Ishikawa (cell line): Measurements from ENCODE around the gene LNPEP.

Source experiments
- CEBPB ChIP-seq: IDR thresholded peaks from 2 replicates; pipeline ENCODE4 v1.6.1; 2012
- CREB1 ChIP-seq: IDR thresholded peaks from 2 replicates; pipeline ENCODE4 v1.6.1; 2012; ENCODE audit warnings: low read depth
- EGR1 ChIP-seq: IDR thresholded peaks from 2 replicates; pipeline ENCODE4 v1.6.1; 2012
- EP300 ChIP-seq: IDR thresholded peaks from 2 replicates; pipeline ENCODE4 v1.6.1; 2012; ENCODE audit warnings: borderline replicate concordance
- TAF1 ChIP-seq: IDR thresholded peaks from 2 replicates; pipeline ENCODE4 v1.6.1; 2012; ENCODE audit warnings: low read depth, mild to moderate bottlenecking
- TCF12 ChIP-seq: IDR thresholded peaks from 2 replicates; pipeline ENCODE4 v1.6.1; 2012; ENCODE audit warnings: low read depth
- YY1 ChIP-seq: IDR thresholded peaks from 2 replicates; pipeline ENCODE4 v1.6.1; 2012; ENCODE audit warnings: low read depth
- TF ChIP-seq, protein P1 (sequence below): IDR thresholded peaks from 2 replicates; pipeline ENCODE4 v1.6.1; 2012
- TF ChIP-seq, protein P2 (sequence below): IDR thresholded peaks from 2 replicates; pipeline ENCODE4 v1.6.1; 2012

DNA sequence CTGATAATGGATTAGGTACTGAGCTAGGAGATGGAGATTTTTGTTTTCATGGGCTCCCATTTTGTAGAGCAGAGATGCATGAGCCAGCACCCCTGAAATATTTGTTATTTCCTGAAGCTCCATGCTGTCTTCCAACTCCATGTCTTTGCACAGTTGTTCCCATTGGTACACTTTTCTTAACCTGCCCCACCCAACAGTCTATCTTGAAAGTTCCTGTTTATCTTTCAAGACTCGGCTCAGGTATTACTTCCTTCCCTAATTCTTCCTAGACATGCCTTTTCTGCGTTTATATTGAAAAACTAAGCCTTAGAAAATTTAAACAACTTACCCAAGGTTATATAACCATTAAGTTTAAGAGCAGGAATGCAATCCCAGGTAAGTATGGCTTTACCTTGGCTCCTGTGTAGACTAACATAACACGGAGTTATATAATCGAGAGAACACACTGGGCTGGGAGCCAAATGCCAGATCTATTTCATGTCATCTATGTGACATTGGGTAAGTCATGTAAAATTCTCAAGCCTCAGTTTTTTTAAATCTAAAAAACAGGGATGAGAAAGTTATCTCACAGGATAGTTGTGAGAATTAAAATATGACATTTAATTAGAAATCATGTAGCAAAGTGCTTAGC lies 139.1 kb downstream of the LNPEP start:
- TF ChIP-seq TAF1 (no peak), YY1 (no peak), EP300 (no peak), TCF12 (no peak), EGR1 (no peak), CEBPB (no peak), CREB1 (no peak)
- TF ChIP-seq, protein P1, sequence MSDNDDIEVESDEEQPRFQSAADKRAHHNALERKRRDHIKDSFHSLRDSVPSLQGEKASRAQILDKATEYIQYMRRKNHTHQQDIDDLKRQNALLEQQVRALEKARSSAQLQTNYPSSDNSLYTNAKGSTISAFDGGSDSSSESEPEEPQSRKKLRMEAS, result no peak
- TF ChIP-seq, protein P2, sequence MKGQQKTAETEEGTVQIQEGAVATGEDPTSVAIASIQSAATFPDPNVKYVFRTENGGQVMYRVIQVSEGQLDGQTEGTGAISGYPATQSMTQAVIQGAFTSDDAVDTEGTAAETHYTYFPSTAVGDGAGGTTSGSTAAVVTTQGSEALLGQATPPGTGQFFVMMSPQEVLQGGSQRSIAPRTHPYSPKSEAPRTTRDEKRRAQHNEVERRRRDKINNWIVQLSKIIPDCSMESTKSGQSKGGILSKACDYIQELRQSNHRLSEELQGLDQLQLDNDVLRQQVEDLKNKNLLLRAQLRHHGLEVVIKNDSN, result no peak
